ENCODE data around the gene TAS2R40. TPM values are rescaled to one million over a fixed set of nuclear protein-coding genes. Genes with fewer than 3 reads are reported as not detected.

Gene TAS2R40
- polyA plus RNA-seq, 2 of the 4 experiments (the other 2 are of a cell fraction) = not detected

GRCh38 chr7:143222782-143223181, 945 bp downstream of the TAS2R40 start:
- H3K27ac ChIP-seq = no peak overlapping the region
- FAIRE-seq (no peak), ATAC-seq (no peak), DNase-seq (ENCODE audit: low read depth in 1 of 2, low spot score in 1 of 2) (no peak)
- ChIA-PET POLR2A (no interaction called here), CTCF (interaction anchor here (1.3 to 1.4 kb wide), 2 partner anchors 8 to 17 kb away, joined by 3 to 6 read pairs; no protein-coding TSS in a partner anchor)
- H3K4me2 ChIP-seq = no peak overlapping the region
- WGBS (ENCODE audit: missing lambda C conversion rate) = 31% methylated on average over 7 of the region's 7 CpGs
- H3K9me3 ChIP-seq = no peaks in the 10 kb centered on the region
- H3K4me3 ChIP-seq = no peak overlapping the region
- no peaks in the 10 kb centered on the region for H3K4me1 ChIP-seq
- no peak for TF ChIP-seq BCL3 (IDR thresholded peaks at IDR 0.05)
- TF ChIP-seq NPAS2 (CRISPR knock-in tag; IDR thresholded peaks at IDR 0.05; ENCODE audit: borderline replicate concordance) = no peak
- no peak for TF ChIP-seq HEYL (CRISPR knock-in tag; IDR thresholded peaks at IDR 0.05)
- no peak for TF ChIP-seq MAFK (IDR thresholded peaks at IDR 0.05; ENCODE audit: partially characterized antibody)
- TF ChIP-seq CTCF (IDR thresholded peaks at IDR 0.05) = no peak
- TF ChIP-seq EHMT2 (IDR thresholded peaks at IDR 0.05; ENCODE audit: low read depth) = no peak
- TF ChIP-seq, protein P1, sequence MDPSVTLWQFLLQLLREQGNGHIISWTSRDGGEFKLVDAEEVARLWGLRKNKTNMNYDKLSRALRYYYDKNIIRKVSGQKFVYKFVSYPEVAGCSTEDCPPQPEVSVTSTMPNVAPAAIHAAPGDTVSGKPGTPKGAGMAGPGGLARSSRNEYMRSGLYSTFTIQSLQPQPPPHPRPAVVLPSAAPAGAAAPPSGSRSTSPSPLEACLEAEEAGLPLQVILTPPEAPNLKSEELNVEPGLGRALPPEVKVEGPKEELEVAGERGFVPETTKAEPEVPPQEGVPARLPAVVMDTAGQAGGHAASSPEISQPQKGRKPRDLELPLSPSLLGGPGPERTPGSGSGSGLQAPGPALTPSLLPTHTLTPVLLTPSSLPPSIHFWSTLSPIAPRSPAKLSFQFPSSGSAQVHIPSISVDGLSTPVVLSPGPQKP (IDR thresholded peaks at IDR 0.05; ENCODE audit: low read depth, low read length) = no peak
- TF ChIP-seq RFX5 (IDR thresholded peaks at IDR 0.05) = no peak

GRCh38 chr7:143223784-143224183, 1.9 kb downstream of the TAS2R40 start:
- ATAC-seq (no peak), FAIRE-seq (no peak), DNase-seq (ENCODE audit: low read depth in 1 of 2, low spot score in 1 of 2) (no peak)
- ChIA-PET CTCF (interaction anchor here (1.3 to 1.7 kb wide), 2 partner anchors 9 to 221 kb away, joined by 6 to 13 read pairs; no protein-coding TSS in a partner anchor), POLR2A (no interaction called here)
- Histone ChIP-seq H3K4me3 (no peak overlapping the region), H3K4me2 (no peak overlapping the region), H3K4me1 (no peaks in the 10 kb centered on the region), H3K9me3 (no peaks in the 10 kb centered on the region), H3K27ac (no peak overlapping the region)
- WGBS (ENCODE audit: missing lambda C conversion rate) = 21% methylated on average over 4 of the region's 4 CpGs
- TF ChIP-seq RARB (CRISPR knock-in tag; IDR thresholded peaks at IDR 0.05) (no peak), GATA3 (IDR thresholded peaks at IDR 0.05; ENCODE audit: borderline replicate concordance) (no peak), MYC (IDR thresholded peaks at IDR 0.05; ENCODE audit: borderline replicate concordance, low read length) (no peak), CTCF (IDR thresholded peaks at IDR 0.05) (no peak), FOXS1 (CRISPR knock-in tag; IDR thresholded peaks at IDR 0.05) (no peak), ZFP36 (IDR thresholded peaks at IDR 0.05; ENCODE audit: borderline replicate concordance, partially characterized antibody) (no peak), HOXB5 (CRISPR knock-in tag; IDR thresholded peaks at IDR 0.05) (no peak), CHD4 (IDR thresholded peaks at IDR 0.05; ENCODE audit: borderline replicate concordance) (no peak)
- TF ChIP-seq, protein P2, sequence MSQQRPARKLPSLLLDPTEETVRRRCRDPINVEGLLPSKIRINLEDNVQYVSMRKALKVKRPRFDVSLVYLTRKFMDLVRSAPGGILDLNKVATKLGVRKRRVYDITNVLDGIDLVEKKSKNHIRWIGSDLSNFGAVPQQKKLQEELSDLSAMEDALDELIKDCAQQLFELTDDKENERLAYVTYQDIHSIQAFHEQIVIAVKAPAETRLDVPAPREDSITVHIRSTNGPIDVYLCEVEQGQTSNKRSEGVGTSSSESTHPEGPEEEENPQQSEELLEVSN (IDR thresholded peaks at IDR 0.05; ENCODE audit: borderline replicate concordance, low read depth) = no peak
- TF ChIP-seq, protein P3, sequence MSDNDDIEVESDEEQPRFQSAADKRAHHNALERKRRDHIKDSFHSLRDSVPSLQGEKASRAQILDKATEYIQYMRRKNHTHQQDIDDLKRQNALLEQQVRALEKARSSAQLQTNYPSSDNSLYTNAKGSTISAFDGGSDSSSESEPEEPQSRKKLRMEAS (IDR thresholded peaks at IDR 0.05) = no peak

Measured in A549 (cell line).